Breast epithelium (tissue), 4 donors: ENCODE data around the gene DNMBP. TPM values are rescaled to one million over a fixed set of nuclear protein-coding genes. Genes with fewer than 3 reads are reported as not detected.

Source experiments
- DNase-seq, 2 donors: peaks; one replicate each; pipeline ENCODE4 v3.0.0-alpha.2; 2019; ENCODE audit warnings: low spot score in 2 of 2
- H3K27ac ChIP-seq, 2 donors: fragments of 200-600 bp; sonication (generic) in 1 of 2; one replicate each; pipeline ENCODE4 v1.5.1; 2016 to 2019; ENCODE audit warnings: mild to moderate bottlenecking in 1 of 2
- H3K27me3 ChIP-seq, 2 donors: fragments of 200-600 bp; sonication (generic) in 1 of 2; one replicate each; pipeline versions ENCODE4 v1.5.1 to v1.6.0; 2017 to 2019; ENCODE audit warnings: control low read depth in 1 of 2, mild to moderate bottlenecking in 1 of 2
- H3K36me3 ChIP-seq: fragments of 200-600 bp; one replicate; pipeline ENCODE4 v1.5.1; 2019
- H3K4me1 ChIP-seq, 2 donors: fragments of 200-600 bp; sonication (generic); one replicate each; pipeline ENCODE4 v1.5.1; 2016 to 2019; ENCODE audit warnings: control low read depth in 1 of 2
- H3K4me3 ChIP-seq, 3 donors: fragments of 200-600 bp; sonication (generic); 1 replicate in 2 of 3; 2 replicates in 1 of 3; pipeline ENCODE4 v1.5.1; 2016 to 2019; ENCODE audit warnings: mild to moderate bottlenecking in 3 of 3, moderate library complexity in 2 of 3
- H3K9me3 ChIP-seq, 2 donors: fragments of 200-600 bp; sonication (generic) in 1 of 2; one replicate each; pipeline ENCODE4 v1.5.1; 2016 to 2019; ENCODE audit warnings: control low read depth in 1 of 2
- CTCF ChIP-seq, 3 donors: fragments of 450-650 bp; IDR thresholded peaks; one replicate each; pipeline ENCODE4 v1.5.1; 2016 to 2017; ENCODE audit warnings: antibody characterized with exemption in 3 of 3, mild to moderate bottlenecking in 3 of 3, moderate library complexity in 3 of 3
- POLR2A ChIP-seq: fragments of 450-650 bp; IDR thresholded peaks from one replicate; pipeline ENCODE4 v1.6.1; 2016; ENCODE audit warnings: antibody characterized with exemption, mild to moderate bottlenecking, moderate library complexity
- POLR2AphosphoS5 ChIP-seq, 3 donors: sonication (generic); formaldehyde crosslinking; IDR thresholded peaks; one replicate each; pipeline ENCODE4 v1.6.1; 2017; ENCODE audit warnings: antibody characterized with exemption in 3 of 3
- intact Hi-C: fragments of 100-400 bp; cut with DNase I; formaldehyde crosslinking; loops from one replicate; pipeline ENCODE4 v1.15.1; 2023; ENCODE audit warnings: low total_unique reads
- total RNA-seq, 3 donors: library from RNA; depleted of rRNA; stranded (reverse); fragments of >200 nt; gene quantifications; one replicate each; pipeline ENCODE4 v1.1.0, GENCODE V29; 2016

DNMBP gene
- total RNA-seq, 3 donors from 2014 or later: 15.1 to 20.6 (median 15.5) TPM

GRCh38 chr10:99930731-99931550, 78.8 kb downstream of the DNMBP start:
- no peak for TF ChIP-seq POLR2AphosphoS5 (IDR thresholded peaks at IDR 0.05)
- no peak for TF ChIP-seq POLR2A
- no peak for TF ChIP-seq CTCF (IDR thresholded peaks at IDR 0.05)
- Histone ChIP-seq H3K27me3 (no peaks in the 10 kb centered on the region), H3K4me3 (peak overlapping the region in 2 of 3 donors; percentile 20 to 31), H3K9me3 (no peaks in the 10 kb centered on the region), H3K27ac (peak overlapping the region; percentile 57 to 78), H3K36me3 (no peaks in the 10 kb centered on the region), H3K4me1 (peaks cover 0 to 11% of the 10 kb centered on the region in 2 donors)
- peak in 1 of 2 donors; percentile 53 for DNase-seq
- intact Hi-C loops: no loop called here

- Histone ChIP-seq H3K4me1 (peaks cover 0 to 11% of the 10 kb centered on the region in 2 donors), H3K27ac (peak overlapping the region in 1 of 2 donors; percentile 78)
- intact Hi-C loops: no loop called here
Observed at GRCh38 chr10:99929360-99929759, 80.4 kb downstream of the DNMBP start.

GRCh38 chr10:99927721-99928280, 81.9 kb downstream of the DNMBP start:
- H3K4me1 ChIP-seq: peaks cover 0 to 11% of the 10 kb centered on the region in 2 donors
- H3K27me3 ChIP-seq: no peaks in the 10 kb centered on the region
- no peak for DNase-seq
- no peaks in the 10 kb centered on the region for H3K9me3 ChIP-seq
- no peak for TF ChIP-seq CTCF (IDR thresholded peaks at IDR 0.05)
- TF ChIP-seq POLR2A: no peak
- TF ChIP-seq POLR2AphosphoS5 (IDR thresholded peaks at IDR 0.05): no peak
- no peaks in the 10 kb centered on the region for H3K36me3 ChIP-seq
- peak overlapping the region; percentile 22 to 78 for H3K27ac ChIP-seq
- intact Hi-C loops: no loop called here
- H3K4me3 ChIP-seq: peak overlapping the region in 2 of 3 donors; percentile 16 to 41

More at GRCh38 chr10:99929360-99929759, 80.4 kb downstream of the DNMBP start:
- Histone ChIP-seq H3K9me3 (no peaks in the 10 kb centered on the region), H3K36me3 (no peaks in the 10 kb centered on the region), H3K4me3 (peak overlapping the region in 2 of 3 donors; percentile 9), H3K27me3 (no peaks in the 10 kb centered on the region)
- DNase-seq: no peak
- TF ChIP-seq POLR2AphosphoS5 (IDR thresholded peaks at IDR 0.05) (no peak), CTCF (IDR thresholded peaks at IDR 0.05) (no peak)

- Histone ChIP-seq H3K27ac (peak overlapping the region; percentile 22 to 78), H3K27me3 (no peaks in the 10 kb centered on the region), H3K4me1 (peaks cover 0 to 11% of the 10 kb centered on the region in 2 donors), H3K36me3 (no peaks in the 10 kb centered on the region), H3K4me3 (peak overlapping the region in 2 of 3 donors; percentile 16 to 41), H3K9me3 (no peaks in the 10 kb centered on the region)
- intact Hi-C loops: no loop called here
- TF ChIP-seq POLR2AphosphoS5 (IDR thresholded peaks at IDR 0.05) (no peak), CTCF (IDR thresholded peaks at IDR 0.05) (no peak), POLR2A (no peak)
- no peak for DNase-seq
Observed at GRCh38 chr10:99926925-99927720, 82.6 kb downstream of the DNMBP start.
